Stimulated activated memory B cell treated with anti-CD40 and anti-IgM and Interleukin-4, amounts not matched to agents 10 μg/mL and 1 μg/mL and 100 μg/mL, for 72 hours (primary cell): ENCODE data around the gene NEURL1.
"Not testable (repeated sequence)": the region's sequence is repeated elsewhere in the genome, so short reads cannot be mapped to it uniquely, and the experiment has no call there.

Source experiments
- ATAC-seq: fragments of 150-1000 bp; cut with Tn5 transposase; 2 replicates; pipeline ENCODE4 v1.10.0; 2021
- H3K27ac Mint-ChIP-seq: one replicate; pipeline ENCODE4 v1.8.0; 2022; ENCODE audit warnings: mild to moderate bottlenecking, mixed read lengths
- H3K27me3 Mint-ChIP-seq: one replicate; pipeline ENCODE4 v1.8.0; 2022; ENCODE audit warnings: mixed read lengths
- H3K36me3 Mint-ChIP-seq: one replicate; pipeline ENCODE4 v1.8.0; 2022; ENCODE audit warnings: mixed read lengths
- H3K4me1 Mint-ChIP-seq: one replicate; pipeline ENCODE4 v1.8.0; 2022; ENCODE audit warnings: mixed read lengths
- H3K4me3 Mint-ChIP-seq: one replicate; pipeline ENCODE4 v1.8.0; 2022; ENCODE audit warnings: mild to moderate bottlenecking, moderate library complexity, mixed read lengths
- H3K9me3 Mint-ChIP-seq: one replicate; pipeline ENCODE4 v1.8.0; 2022; ENCODE audit warnings: mixed read lengths

The NEURL1 gene

GRCh38 chr10:103474077-103474476 is 19.4 kb upstream of the NEURL1 start:
- Mint-ChIP-seq H3K9me3 (peaks cover 7% of the 10 kb centered on the region), H3K4me3 (no peak overlapping the region), H3K27me3 (no peaks in the 10 kb centered on the region), H3K36me3 (no peaks in the 10 kb centered on the region), H3K27ac (peak overlapping the region; percentile 4), H3K4me1 (peaks cover 41% of the 10 kb centered on the region)
- no peak for ATAC-seq

GRCh38 chr10:103475437-103475836 is 18.1 kb upstream of the NEURL1 start:
- ATAC-seq = no peak
- no peak overlapping the region for H3K27ac Mint-ChIP-seq
- H3K27me3 Mint-ChIP-seq = no peaks in the 10 kb centered on the region
- no peaks in the 10 kb centered on the region for H3K36me3 Mint-ChIP-seq
- no peak overlapping the region for H3K4me3 Mint-ChIP-seq
- peaks cover 7% of the 10 kb centered on the region for H3K9me3 Mint-ChIP-seq
- peaks cover 32% of the 10 kb centered on the region for H3K4me1 Mint-ChIP-seq

GRCh38 chr10:103476046-103476768 is 17.3 kb upstream of the NEURL1 start:
- no peaks in the 10 kb centered on the region for H3K27me3 Mint-ChIP-seq
- peaks cover 3% of the 10 kb centered on the region for H3K9me3 Mint-ChIP-seq
- no peak overlapping the region for H3K4me3 Mint-ChIP-seq
- no peaks in the 10 kb centered on the region for H3K36me3 Mint-ChIP-seq
- peaks cover 24% of the 10 kb centered on the region for H3K4me1 Mint-ChIP-seq
- H3K27ac Mint-ChIP-seq = peak overlapping the region; percentile 48
- ATAC-seq = peak; percentile 10

GRCh38 chr10:103478671-103479070 is 14.8 kb upstream of the NEURL1 start:
- H3K4me3 Mint-ChIP-seq = no peak overlapping the region
- no peaks in the 10 kb centered on the region for H3K36me3 Mint-ChIP-seq
- peaks cover 3% of the 10 kb centered on the region for H3K9me3 Mint-ChIP-seq
- H3K27me3 Mint-ChIP-seq = no peaks in the 10 kb centered on the region
- H3K4me1 Mint-ChIP-seq = peaks cover 19% of the 10 kb centered on the region
- ATAC-seq = no peak
- H3K27ac Mint-ChIP-seq = peak overlapping the region; percentile 16

GRCh38 chr10:103479135-103479534 is 14.4 kb upstream of the NEURL1 start, which contains the start of gene CALHM3:
TSS of gene CALHM3 (minus strand) at chr10:103479240. CDS start at chr10:103479032, 208 bp downstream.
- Mint-ChIP-seq H3K27me3 (no peaks in the 10 kb centered on the region), H3K4me3 (no peak within 1 kb of the TSS), H3K27ac (peak within 1 kb of the TSS; percentile 72), H3K36me3 (no peaks in the 10 kb centered on the region), H3K9me3 (peaks cover 1% of the 10 kb centered on the region), H3K4me1 (peaks cover 16% of the 10 kb centered on the region)
- ATAC-seq = no peak

GRCh38 chr10:103480521-103480920 is 13.0 kb upstream of the NEURL1 start:
- Mint-ChIP-seq H3K4me1 (peaks cover 13% of the 10 kb centered on the region), H3K27ac (peak overlapping the region; percentile 72), H3K9me3 (no peaks in the 10 kb centered on the region), H3K36me3 (no peaks in the 10 kb centered on the region), H3K27me3 (no peaks in the 10 kb centered on the region), H3K4me3 (no peak overlapping the region)
- no peak for ATAC-seq

GRCh38 chr10:103481974-103482531 is 11.5 kb upstream of the NEURL1 start:
- Mint-ChIP-seq H3K9me3 (no peaks in the 10 kb centered on the region), H3K36me3 (no peaks in the 10 kb centered on the region), H3K4me3 (no peak overlapping the region), H3K4me1 (peaks cover 13% of the 10 kb centered on the region), H3K27me3 (no peaks in the 10 kb centered on the region), H3K27ac (no peak overlapping the region)
- peak; percentile 82 for ATAC-seq

- H3K9me3 Mint-ChIP-seq, H3K36me3 Mint-ChIP-seq: not testable (repeated sequence)
These were observed 6.7 kb upstream of the NEURL1 start for GRCh38 chr10:103486635-103487409.

GRCh38 chr10:103487410-103487708 is 6.1 kb upstream of the NEURL1 start:
- ATAC-seq = no peak
- peaks cover 25% of the 10 kb centered on the region for H3K4me1 Mint-ChIP-seq
- peaks cover 6% of the 10 kb centered on the region for H3K27me3 Mint-ChIP-seq
- no peak overlapping the region for H3K4me3 Mint-ChIP-seq
- H3K36me3 Mint-ChIP-seq = no peaks in the 10 kb centered on the region
- H3K27ac Mint-ChIP-seq = no peak overlapping the region
- H3K9me3 Mint-ChIP-seq = no peaks in the 10 kb centered on the region

More at GRCh38 chr10:103486635-103487409, 6.7 kb upstream of the NEURL1 start:
- not testable (repeated sequence) for H3K27ac Mint-ChIP-seq, ATAC-seq, H3K4me3 Mint-ChIP-seq, H3K27me3 Mint-ChIP-seq
- H3K4me1 Mint-ChIP-seq = peaks cover 29% of the 10 kb centered on the region

- H3K4me3 Mint-ChIP-seq = no peak overlapping the region
- no peaks in the 10 kb centered on the region for H3K36me3 Mint-ChIP-seq
- peaks cover 36% of the 10 kb centered on the region for H3K27me3 Mint-ChIP-seq
- peaks cover 43% of the 10 kb centered on the region for H3K4me1 Mint-ChIP-seq
- peak; percentile 51 for ATAC-seq
- H3K9me3 Mint-ChIP-seq = no peaks in the 10 kb centered on the region
- H3K27ac Mint-ChIP-seq = peak overlapping the region; percentile 25
These were observed 2.6 kb upstream of the NEURL1 start for GRCh38 chr10:103490986-103491314.

GRCh38 chr10:103491729-103492364 is 1.7 kb upstream of the NEURL1 start:
- Mint-ChIP-seq H3K36me3 (no peaks in the 10 kb centered on the region), H3K27ac (peak overlapping the region; percentile 25), H3K9me3 (no peaks in the 10 kb centered on the region), H3K4me3 (no peak overlapping the region), H3K4me1 (peaks cover 43% of the 10 kb centered on the region), H3K27me3 (peaks cover 38% of the 10 kb centered on the region)
- no peak for ATAC-seq

- Mint-ChIP-seq H3K4me3 (peak overlapping the region; percentile 78), H3K36me3 (no peaks in the 10 kb centered on the region), H3K4me1 (peaks cover 43% of the 10 kb centered on the region), H3K27me3 (peaks cover 47% of the 10 kb centered on the region), H3K9me3 (no peaks in the 10 kb centered on the region), H3K27ac (no peak overlapping the region)
- no peak for ATAC-seq
These were observed 747 bp upstream of the NEURL1 start for GRCh38 chr10:103492655-103493261.

- Mint-ChIP-seq H3K36me3 (no peaks in the 10 kb centered on the region), H3K27ac (no peak overlapping the region), H3K4me3 (peak overlapping the region; percentile 58), H3K4me1 (peaks cover 43% of the 10 kb centered on the region), H3K27me3 (peaks cover 51% of the 10 kb centered on the region), H3K9me3 (no peaks in the 10 kb centered on the region)
- ATAC-seq = peak; percentile 27
These were observed 692 bp downstream of the NEURL1 start for GRCh38 chr10:103493916-103494877.

- no peaks in the 10 kb centered on the region for H3K36me3 Mint-ChIP-seq
- H3K4me1 Mint-ChIP-seq = peaks cover 32% of the 10 kb centered on the region
- H3K4me3 Mint-ChIP-seq = no peak overlapping the region
- no peak overlapping the region for H3K27ac Mint-ChIP-seq
- H3K27me3 Mint-ChIP-seq = peaks cover 61% of the 10 kb centered on the region
- ATAC-seq = no peak
- H3K9me3 Mint-ChIP-seq = no peaks in the 10 kb centered on the region
These were observed 1.8 kb downstream of the NEURL1 start for GRCh38 chr10:103495321-103495720.
